Tibial nerve (tissue), 4 donors: Measurements from ENCODE around the gene ZNF480. TPM values are rescaled to one million over a fixed set of nuclear protein-coding genes. Genes with fewer than 3 reads are reported as not detected.
"Not testable (repeated sequence)": the region's sequence is repeated elsewhere in the genome, so short reads cannot be mapped to it uniquely, and the experiment has no call there.

ENCODE experiments used
- DNase-seq, 2 donors: peaks; one replicate each; pipeline ENCODE4 v3.0.0-alpha.2; 2019; ENCODE audit warnings: low spot score in 2 of 2
- H3K27ac ChIP-seq, 4 donors: fragments of 200-600 bp; sonication (generic) in 3 of 4; one replicate each; pipeline ENCODE4 v1.5.1; 2017 to 2019; ENCODE audit warnings: mild to moderate bottlenecking in 1 of 4
- H3K27me3 ChIP-seq, 2 donors: fragments of 200-600 bp; sonication (generic) in 1 of 2; one replicate each; pipeline versions ENCODE4 v1.5.1 to v1.6.0; 2017 to 2019
- H3K36me3 ChIP-seq, 3 donors: fragments of 200-600 bp; sonication (generic); one replicate each; pipeline ENCODE4 v1.5.1; 2018 to 2019
- H3K4me1 ChIP-seq, 4 donors: fragments of 200-600 bp; sonication (generic) in 3 of 4; one replicate each; pipeline ENCODE4 v1.5.1; 2017 to 2019
- H3K4me3 ChIP-seq, 4 donors: fragments of 200-600 bp; sonication (generic) in 3 of 4; one replicate each; pipeline ENCODE4 v1.5.1; 2017 to 2019; ENCODE audit warnings: mild to moderate bottlenecking in 1 of 4, moderate library complexity in 1 of 4
- H3K9me3 ChIP-seq, 4 donors: fragments of 200-600 bp; sonication (generic) in 3 of 4; one replicate each; pipeline ENCODE4 v1.5.1; 2017 to 2019
- EP300 ChIP-seq, 2 donors: sonication (generic); formaldehyde crosslinking; IDR thresholded peaks; one replicate each; pipeline ENCODE4 v1.6.1; 2017; ENCODE audit warnings: antibody characterized with exemption in 2 of 2, mild to moderate bottlenecking in 1 of 2
- POLR2A ChIP-seq, 2 donors: fragments of 450-650 bp; IDR thresholded peaks; one replicate each; pipeline ENCODE4 v1.6.1; 2017; ENCODE audit warnings: antibody characterized with exemption in 2 of 2, mild to moderate bottlenecking in 2 of 2, moderate library complexity in 2 of 2
- WGBS, 2 donors: methylation state at CpG; one replicate each; pipeline ENCODE4 v1.1.5; 2018; 5-methylcytosine and 5-hydroxymethylcytosine counted together
- total RNA-seq, 4 donors: library from RNA; depleted of rRNA; stranded (reverse); fragments of >200 nt; gene quantifications; one replicate each; pipeline ENCODE4 v1.1.0, GENCODE V29; 2016
- TF ChIP-seq, protein P1 (sequence below), 5 experiments: fragments of 200-600 bp in 3 of 5; fragments of 450-650 bp in 2 of 5; sonication (generic) in 3 of 5; IDR thresholded peaks; one replicate each; pipeline ENCODE4 v1.5.1; 2016 to 2019; ENCODE audit warnings: antibody characterized with exemption in 5 of 5, mild to moderate bottlenecking in 3 of 5, moderate library complexity in 2 of 5

Gene ZNF480
- total RNA-seq, 4 donors from 2014 or later, result 3.3 to 11.8 (median 6.4) TPM

DNA sequence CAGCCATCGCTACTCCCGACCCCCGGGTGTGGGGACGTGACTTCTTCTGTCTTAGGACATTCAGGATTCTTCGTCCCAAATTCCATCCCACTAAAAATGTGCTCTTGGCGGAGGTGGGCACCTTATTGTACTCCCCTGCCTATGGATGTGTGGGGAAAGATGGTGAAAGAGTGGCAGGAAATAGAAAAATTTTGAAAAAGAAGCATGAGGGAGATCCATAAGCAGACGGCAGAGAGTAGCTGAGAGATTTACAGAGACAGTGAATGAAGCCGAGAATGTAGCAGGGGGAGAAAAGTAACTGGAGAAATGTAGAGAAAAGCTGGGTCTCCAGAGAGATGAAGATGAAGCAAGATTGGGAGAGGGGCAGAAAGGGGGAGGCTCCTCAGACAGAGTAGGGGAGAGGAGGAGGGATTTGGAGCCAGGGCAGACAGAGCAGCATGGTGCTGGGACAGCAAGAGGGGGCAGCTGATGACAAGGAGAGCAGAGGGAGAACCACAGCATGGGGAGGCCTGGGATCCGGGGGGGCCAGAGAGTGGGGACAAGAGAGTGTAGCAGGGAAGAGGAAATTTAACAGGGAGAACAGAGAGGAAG, 39.9 kb downstream of the ZNF480 start:
- Histone ChIP-seq H3K4me3 (peak overlapping the region; percentile 55 to 88 (median 74)), H3K9me3 (peaks cover 0 to 29% (median 3%) of the 10 kb centered on the region in 4 donors), H3K36me3 (peaks cover 0 to 40% (median 0%) of the 10 kb centered on the region in 3 donors), H3K27ac (peak overlapping the region; percentile 21 to 91 (median 84)), H3K27me3 (no peaks in the 10 kb centered on the region), H3K4me1 (peaks cover 0 to 11% (median 9%) of the 10 kb centered on the region in 4 donors)
- TF ChIP-seq EP300 (IDR thresholded peaks at IDR 0.05), result no peak
- TF ChIP-seq, protein P1, sequence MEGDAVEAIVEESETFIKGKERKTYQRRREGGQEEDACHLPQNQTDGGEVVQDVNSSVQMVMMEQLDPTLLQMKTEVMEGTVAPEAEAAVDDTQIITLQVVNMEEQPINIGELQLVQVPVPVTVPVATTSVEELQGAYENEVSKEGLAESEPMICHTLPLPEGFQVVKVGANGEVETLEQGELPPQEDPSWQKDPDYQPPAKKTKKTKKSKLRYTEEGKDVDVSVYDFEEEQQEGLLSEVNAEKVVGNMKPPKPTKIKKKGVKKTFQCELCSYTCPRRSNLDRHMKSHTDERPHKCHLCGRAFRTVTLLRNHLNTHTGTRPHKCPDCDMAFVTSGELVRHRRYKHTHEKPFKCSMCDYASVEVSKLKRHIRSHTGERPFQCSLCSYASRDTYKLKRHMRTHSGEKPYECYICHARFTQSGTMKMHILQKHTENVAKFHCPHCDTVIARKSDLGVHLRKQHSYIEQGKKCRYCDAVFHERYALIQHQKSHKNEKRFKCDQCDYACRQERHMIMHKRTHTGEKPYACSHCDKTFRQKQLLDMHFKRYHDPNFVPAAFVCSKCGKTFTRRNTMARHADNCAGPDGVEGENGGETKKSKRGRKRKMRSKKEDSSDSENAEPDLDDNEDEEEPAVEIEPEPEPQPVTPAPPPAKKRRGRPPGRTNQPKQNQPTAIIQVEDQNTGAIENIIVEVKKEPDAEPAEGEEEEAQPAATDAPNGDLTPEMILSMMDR (IDR thresholded peaks at IDR 0.05), result no peak
- TF ChIP-seq POLR2A (IDR thresholded peaks at IDR 0.05), result no peak
- DNase-seq, result no peak
- 1 to 3% methylated on average over 9 of the region's 9 CpGs for WGBS, 2 donors

DNA sequence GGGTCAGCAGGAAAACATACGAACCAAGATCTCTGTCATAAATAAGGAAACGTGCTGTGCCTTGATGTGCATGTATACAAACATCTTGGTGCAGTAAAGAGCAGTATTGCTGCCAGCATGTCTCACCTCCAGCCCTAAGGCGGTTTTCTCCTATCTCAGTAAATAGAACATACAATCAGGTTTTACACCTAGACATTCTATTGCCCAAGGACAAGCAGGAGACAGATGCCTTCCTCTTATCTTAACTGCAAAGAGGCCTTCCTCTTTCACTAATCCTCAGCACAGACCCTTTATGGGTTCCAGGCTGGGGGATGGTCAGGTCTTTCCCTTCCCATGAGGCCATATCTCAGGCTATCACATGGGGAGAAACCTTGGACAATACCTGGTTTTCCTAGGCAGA, 42.1 kb downstream of the ZNF480 start:
- not testable (repeated sequence) for H3K4me3 ChIP-seq, DNase-seq, H3K27me3 ChIP-seq, H3K27ac ChIP-seq, H3K9me3 ChIP-seq
- H3K4me1 ChIP-seq, result peaks cover 0 to 11% (median 9%) of the 10 kb centered on the region in 4 donors
- WGBS, 2 donors, result 74 to 82% methylated on average over 3 of the region's 3 CpGs
- H3K36me3 ChIP-seq, result peaks cover 0 to 36% (median 0%) of the 10 kb centered on the region in 3 donors

DNA sequence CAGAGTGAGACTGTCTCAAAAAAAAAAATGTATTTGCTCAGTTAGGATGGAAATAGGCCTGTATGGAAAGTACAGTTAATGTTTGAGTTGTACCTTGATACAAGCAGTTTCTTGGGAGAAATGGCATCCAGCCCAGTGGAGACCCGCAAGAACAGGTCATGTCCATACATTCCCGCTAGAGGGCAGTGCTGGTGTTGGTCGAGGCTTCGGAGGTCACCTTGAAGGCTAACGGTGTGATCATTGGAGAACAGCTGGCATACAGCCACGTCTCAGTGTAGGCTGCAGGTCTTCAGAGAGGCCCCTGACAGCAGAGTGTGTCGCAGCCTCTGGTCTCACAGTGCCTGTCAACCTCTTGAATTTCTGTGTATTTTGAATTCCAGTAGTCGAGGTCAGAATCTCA, 46.6 kb downstream of the ZNF480 start:
- peak in 1 of 2 donors; percentile 21 for DNase-seq
- Histone ChIP-seq H3K27me3 (no peaks in the 10 kb centered on the region), H3K4me1 (no peaks in the 10 kb centered on the region), H3K9me3 (peaks cover 0 to 8% (median 0%) of the 10 kb centered on the region in 4 donors), H3K27ac (no peak overlapping the region), H3K4me3 (no peak overlapping the region), H3K36me3 (peaks cover 0 to 70% (median 0%) of the 10 kb centered on the region in 3 donors)
- WGBS, 2 donors, result 24 to 25% methylated on average over 8 of the region's 8 CpGs
- no peak for TF ChIP-seq EP300 (IDR thresholded peaks at IDR 0.05)
- TF ChIP-seq, protein P1 (IDR thresholded peaks at IDR 0.05), result peak; percentile 28 to 50 (median 35)

DNA sequence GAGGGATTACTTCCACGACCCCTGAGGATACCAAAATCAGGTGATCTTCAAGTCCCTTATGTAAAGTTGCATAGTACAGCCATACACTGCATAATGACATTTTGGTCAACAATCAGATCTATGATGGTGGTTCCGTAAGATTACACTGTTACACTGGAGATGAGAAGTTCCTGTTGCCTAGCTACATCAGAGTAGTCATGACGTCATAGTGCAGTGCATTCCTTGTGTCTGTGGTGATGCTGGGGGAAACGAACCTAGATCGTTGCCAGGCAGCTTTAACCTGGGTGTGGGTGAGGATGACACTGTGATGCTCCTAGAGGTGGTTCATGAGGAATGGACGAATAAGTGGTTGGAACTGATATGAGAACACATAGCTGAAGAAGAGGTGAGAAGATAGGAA, 48.2 kb downstream of the ZNF480 start:
- Histone ChIP-seq H3K36me3 (peaks cover 0 to 71% (median 0%) of the 10 kb centered on the region in 3 donors), H3K4me1 (no peaks in the 10 kb centered on the region), H3K9me3 (peaks cover 0 to 8% (median 0%) of the 10 kb centered on the region in 4 donors), H3K27ac (no peak overlapping the region), H3K4me3 (no peak overlapping the region), H3K27me3 (no peaks in the 10 kb centered on the region)
- no peak for DNase-seq
- no peak for TF ChIP-seq EP300 (IDR thresholded peaks at IDR 0.05)
- TF ChIP-seq, protein P1 (IDR thresholded peaks at IDR 0.05), result no peak
- no peak for TF ChIP-seq POLR2A (IDR thresholded peaks at IDR 0.05)
- WGBS, 2 donors, result 88 to 90% methylated on average over 6 of the region's 6 CpGs

DNA sequence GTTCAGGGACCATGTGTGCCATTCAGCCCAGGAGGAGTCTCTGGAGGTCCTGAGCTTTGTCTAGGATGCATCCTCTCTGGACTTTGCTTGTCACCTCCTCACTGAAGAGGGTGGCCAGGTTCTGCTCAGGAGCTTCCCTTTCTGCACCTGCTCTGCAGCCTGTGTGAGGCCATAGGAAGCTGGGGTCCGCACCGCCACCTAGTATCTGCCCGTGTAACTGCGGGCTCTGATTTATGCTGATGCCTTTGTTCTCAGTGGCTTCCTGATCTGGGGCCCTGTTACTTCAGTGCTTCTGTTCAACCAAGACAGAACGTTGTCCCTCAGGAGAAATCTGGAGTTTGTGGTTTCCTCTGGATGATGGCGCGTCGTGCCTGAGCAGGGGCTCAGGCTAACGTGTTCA, 54.5 kb downstream of the ZNF480 start:
- H3K27ac ChIP-seq, result no peak overlapping the region
- peaks cover 0 to 100% (median 12%) of the 10 kb centered on the region in 3 donors for H3K36me3 ChIP-seq
- H3K4me1 ChIP-seq, result no peaks in the 10 kb centered on the region
- TF ChIP-seq, protein P1 (IDR thresholded peaks at IDR 0.05), result no peak
- TF ChIP-seq EP300 (IDR thresholded peaks at IDR 0.05) (no peak), POLR2A (IDR thresholded peaks at IDR 0.05) (no peak)
- WGBS, 2 donors, result 68 to 69% methylated on average over 9 of the region's 9 CpGs
- H3K27me3 ChIP-seq, result no peaks in the 10 kb centered on the region
- H3K4me3 ChIP-seq, result no peak overlapping the region
- no peak for DNase-seq
- H3K9me3 ChIP-seq, result peaks cover 0 to 30% (median 0%) of the 10 kb centered on the region in 4 donors
